Stimulated activated CD4-positive, alpha-beta T cell treated with anti-CD3 and anti-CD28 coated beads, Interleukin-2, amount 100 ng/mL, for 48 hours (primary cell): Measurements from ENCODE around the gene GZF1.

Experiments
- DNase-seq, 2 donors: peaks; one replicate each; pipeline ENCODE4 v3.0.0-alpha.2; 2020

Gene GZF1

GRCh38 chr20:23370274-23370673 lies 8.3 kb downstream of the GZF1 start:
- no peak for DNase-seq

- no peak for DNase-seq
These were observed 8.9 kb downstream of the GZF1 start for GRCh38 chr20:23370873-23371272.

- DNase-seq: no peak
These were observed 9.5 kb downstream of the GZF1 start for GRCh38 chr20:23371496-23371895.

- no peak for DNase-seq
These were observed 12.5 kb downstream of the GZF1 start for GRCh38 chr20:23374441-23374840.

GRCh38 chr20:23375827-23376226 lies 13.8 kb downstream of the GZF1 start:
- no peak for DNase-seq

GRCh38 chr20:23379772-23380171 lies 17.8 kb downstream of the GZF1 start:
- DNase-seq: no peak

- no peak for DNase-seq
These were observed 19.9 kb downstream of the GZF1 start for GRCh38 chr20:23381876-23382275.

GRCh38 chr20:23386304-23387117 lies 24.5 kb downstream of the GZF1 start:
- no peak for DNase-seq

- no peak for DNase-seq
These were observed 25.1 kb downstream of the GZF1 start for GRCh38 chr20:23387118-23387443.

- no peak for DNase-seq
These were observed 28.3 kb downstream of the GZF1 start for GRCh38 chr20:23390091-23390774.

- no peak for DNase-seq
These were observed 29.8 kb downstream of the GZF1 start for GRCh38 chr20:23391707-23392310.

- DNase-seq: no peak
These were observed 32.2 kb downstream of the GZF1 start for GRCh38 chr20:23393996-23394775.

GRCh38 chr20:23396950-23397627 lies 35.1 kb downstream of the GZF1 start:
- DNase-seq: no peak

- no peak for DNase-seq
These were observed 36.0 kb downstream of the GZF1 start for GRCh38 chr20:23397961-23398360.

GRCh38 chr20:23399568-23400241 lies 37.7 kb downstream of the GZF1 start:
- no peak for DNase-seq

GRCh38 chr20:23401051-23401450 lies 39.1 kb downstream of the GZF1 start:
- no peak for DNase-seq

GRCh38 chr20:23403751-23404150 lies 41.8 kb downstream of the GZF1 start:
- no peak for DNase-seq

GRCh38 chr20:23404196-23404595 lies 42.2 kb downstream of the GZF1 start:
- DNase-seq: no peak

GRCh38 chr20:23406880-23407279 lies 44.9 kb downstream of the GZF1 start:
- no peak for DNase-seq

GRCh38 chr20:23407781-23408464 lies 45.9 kb downstream of the GZF1 start:
- no peak for DNase-seq

GRCh38 chr20:23408957-23409356 lies 47.0 kb downstream of the GZF1 start:
- DNase-seq: no peak

GRCh38 chr20:23409800-23410199 lies 47.8 kb downstream of the GZF1 start:
- no peak for DNase-seq
